Measurements from ENCODE around the gene HIVEP1. TPM values are rescaled to one million over a fixed set of nuclear protein-coding genes. Genes with fewer than 3 reads are reported as not detected.

The HIVEP1 gene
- polyA plus RNA-seq, 3 donors: 1.7 to 8.7 (median 2.7) TPM

DNA sequence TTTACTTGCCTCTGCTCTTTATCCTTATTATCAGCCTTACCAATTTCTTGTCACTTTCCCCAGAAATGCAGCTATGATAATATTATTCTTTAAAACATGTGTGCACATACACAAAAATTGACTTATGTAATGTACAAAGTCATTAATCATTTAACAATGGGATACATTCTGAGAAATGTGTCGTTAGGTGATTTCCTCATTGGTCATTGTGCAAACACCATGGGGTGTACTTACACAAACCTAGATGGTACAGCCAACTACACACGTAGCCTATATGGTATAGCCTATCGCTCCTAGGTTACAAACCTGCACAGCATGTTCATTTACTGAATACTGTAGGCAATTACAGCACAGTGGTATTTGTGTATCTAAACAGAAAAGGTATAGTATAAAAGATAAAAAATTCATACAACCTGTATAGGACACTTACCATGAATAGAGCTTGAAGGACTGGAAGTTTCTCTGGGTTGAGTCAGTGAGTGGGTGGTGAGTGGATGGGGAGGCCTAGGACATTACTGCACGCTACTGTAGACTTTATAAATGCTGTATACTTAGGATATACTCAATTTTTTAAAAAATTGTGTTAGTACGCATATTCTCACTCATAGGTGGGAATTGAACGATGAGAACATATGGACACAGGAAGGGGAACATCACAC is 56.9 kb downstream of the HIVEP1 start:
- Mint-ChIP-seq H3K4me1 (peaks cover 18% of the 10 kb centered on the region), H3K9me3 (no peaks in the 10 kb centered on the region), H3K36me3 (peaks cover 3% of the 10 kb centered on the region in 2 donors), H3K27ac (no peak overlapping the region), H3K27me3 (ENCODE audit: low read depth in 3 of 3) (no peaks in the 10 kb centered on the region), H3K4me3 (no peak overlapping the region)
- Histone ChIP-seq H2AFZ (ENCODE audit: insufficient read depth, low read depth, low read length, poor library complexity, severe bottlenecking) (no peak overlapping the region), H3K27me3 (ENCODE audit: control insufficient read depth in 2 of 2, insufficient read depth in 2 of 2, low read length in 2 of 2) (no peaks in the 10 kb centered on the region), H3K79me2 (ENCODE audit: insufficient read depth, low read length) (peaks cover 4% of the 10 kb centered on the region), H3K9me3 (replicated peaks in 1 of 2; ENCODE audit: control insufficient read depth in 1 of 2, insufficient read depth in 1 of 2, low read length in 2 of 2) (no peaks in the 10 kb centered on the region), H4K20me1 (ENCODE audit: insufficient read depth, low read length) (no peaks in the 10 kb centered on the region), H3K4me3 (replicated peaks in 1 of 3; ENCODE audit: low read depth in 2 of 3, low read length in 3 of 3) (no peak overlapping the region), H3K4me1 (ENCODE audit: control insufficient read depth in 1 of 2, insufficient read depth in 2 of 2, low read length in 2 of 2) (no peaks in the 10 kb centered on the region), H3K9ac (ENCODE audit: insufficient read depth, low read length, poor library complexity, severe bottlenecking) (no peak overlapping the region), H3K36me3 (replicated peaks in 1 of 2; ENCODE audit: control insufficient read depth in 1 of 2, insufficient read depth in 2 of 2, low read length in 2 of 2) (no peaks in the 10 kb centered on the region), H3K4me2 (replicated peaks; ENCODE audit: extremely low read depth, low read length, poor library complexity, severe bottlenecking) (no peak overlapping the region), H3K27ac (ENCODE audit: low read depth in 1 of 2, low read length in 2 of 2) (no peak overlapping the region)
- DNase-seq: peak in 2 of 3 donors; percentile 12 to 47
- WGBS (ENCODE audit: insufficient coverage): no CpG with 5 or more reads among the region's 6 CpGs
- intact Hi-C loops (cut with micrococcal nuclease): no loop called here
- TF ChIP-seq, protein P1, sequence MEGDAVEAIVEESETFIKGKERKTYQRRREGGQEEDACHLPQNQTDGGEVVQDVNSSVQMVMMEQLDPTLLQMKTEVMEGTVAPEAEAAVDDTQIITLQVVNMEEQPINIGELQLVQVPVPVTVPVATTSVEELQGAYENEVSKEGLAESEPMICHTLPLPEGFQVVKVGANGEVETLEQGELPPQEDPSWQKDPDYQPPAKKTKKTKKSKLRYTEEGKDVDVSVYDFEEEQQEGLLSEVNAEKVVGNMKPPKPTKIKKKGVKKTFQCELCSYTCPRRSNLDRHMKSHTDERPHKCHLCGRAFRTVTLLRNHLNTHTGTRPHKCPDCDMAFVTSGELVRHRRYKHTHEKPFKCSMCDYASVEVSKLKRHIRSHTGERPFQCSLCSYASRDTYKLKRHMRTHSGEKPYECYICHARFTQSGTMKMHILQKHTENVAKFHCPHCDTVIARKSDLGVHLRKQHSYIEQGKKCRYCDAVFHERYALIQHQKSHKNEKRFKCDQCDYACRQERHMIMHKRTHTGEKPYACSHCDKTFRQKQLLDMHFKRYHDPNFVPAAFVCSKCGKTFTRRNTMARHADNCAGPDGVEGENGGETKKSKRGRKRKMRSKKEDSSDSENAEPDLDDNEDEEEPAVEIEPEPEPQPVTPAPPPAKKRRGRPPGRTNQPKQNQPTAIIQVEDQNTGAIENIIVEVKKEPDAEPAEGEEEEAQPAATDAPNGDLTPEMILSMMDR (IDR thresholded peaks at IDR 0.05): no peak

DNA sequence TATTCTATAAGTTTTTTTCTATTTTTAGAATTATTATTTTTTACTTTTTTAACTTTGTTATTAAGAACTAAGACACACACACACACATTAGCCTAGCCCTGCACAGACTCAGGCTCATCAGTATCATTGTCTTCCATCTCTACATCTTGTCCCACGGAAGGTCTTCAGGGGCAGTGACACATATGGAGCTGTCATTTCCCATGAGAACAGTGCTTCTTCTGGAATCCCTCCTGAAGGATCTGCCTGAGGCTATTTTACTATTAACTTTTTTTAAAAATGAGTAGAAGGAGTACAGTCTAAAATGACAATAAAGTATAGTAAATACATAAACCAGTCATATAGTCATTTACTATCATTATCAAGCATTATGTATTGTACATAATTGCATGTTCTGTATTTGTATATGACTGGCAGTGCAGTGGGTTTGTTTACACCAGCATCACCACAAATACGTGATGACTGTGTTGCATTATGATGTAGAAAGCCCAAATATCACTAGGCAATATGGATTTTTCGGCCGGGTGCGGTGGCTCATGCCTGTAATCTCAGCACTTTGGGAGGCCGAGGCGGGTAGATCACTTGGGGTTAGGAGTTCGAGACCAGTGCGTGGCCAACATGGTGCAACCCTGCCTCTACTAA is 57.9 kb downstream of the HIVEP1 start:
- TF ChIP-seq, protein P1 (IDR thresholded peaks at IDR 0.05): no peak
- no peak overlapping the region for H3K4me3 ChIP-seq (replicated peaks in 1 of 3; ENCODE audit: low read depth in 2 of 3, low read length in 3 of 3)
- H3K36me3 ChIP-seq (replicated peaks in 1 of 2; ENCODE audit: control insufficient read depth in 1 of 2, insufficient read depth in 2 of 2, low read length in 2 of 2): no peaks in the 10 kb centered on the region
- H3K4me2 ChIP-seq (replicated peaks; ENCODE audit: extremely low read depth, low read length, poor library complexity, severe bottlenecking): no peak overlapping the region
- H2AFZ ChIP-seq (ENCODE audit: insufficient read depth, low read depth, low read length, poor library complexity, severe bottlenecking): no peak overlapping the region
- peaks cover 4% of the 10 kb centered on the region for H3K79me2 ChIP-seq (ENCODE audit: insufficient read depth, low read length)
- no peak overlapping the region for H3K9ac ChIP-seq (ENCODE audit: insufficient read depth, low read length, poor library complexity, severe bottlenecking)
- H3K27me3 ChIP-seq (ENCODE audit: control insufficient read depth in 2 of 2, insufficient read depth in 2 of 2, low read length in 2 of 2): no peaks in the 10 kb centered on the region
- intact Hi-C loops (cut with micrococcal nuclease): no loop called here
- no peaks in the 10 kb centered on the region for H3K9me3 ChIP-seq (replicated peaks in 1 of 2; ENCODE audit: control insufficient read depth in 1 of 2, insufficient read depth in 1 of 2, low read length in 2 of 2)
- whole genome bisulfite sequencing (ENCODE audit: insufficient coverage): 93% methylated on average over 3 of the region's 9 CpGs
- H3K4me3 Mint-ChIP-seq: no peak overlapping the region
- H3K27ac Mint-ChIP-seq: peak overlapping the region in 1 of 7 donors; percentile 66
- no peaks in the 10 kb centered on the region for H3K27me3 Mint-ChIP-seq (ENCODE audit: low read depth in 3 of 3)
- H3K4me1 Mint-ChIP-seq: peaks cover 16% of the 10 kb centered on the region
- H3K27ac ChIP-seq (ENCODE audit: low read depth in 1 of 2, low read length in 2 of 2): no peak overlapping the region
- H3K4me1 ChIP-seq (ENCODE audit: control insufficient read depth in 1 of 2, insufficient read depth in 2 of 2, low read length in 2 of 2): no peaks in the 10 kb centered on the region
- no peaks in the 10 kb centered on the region for H3K9me3 Mint-ChIP-seq
- no peaks in the 10 kb centered on the region for H4K20me1 ChIP-seq (ENCODE audit: insufficient read depth, low read length)
- peaks cover 3% of the 10 kb centered on the region in 2 donors for H3K36me3 Mint-ChIP-seq
- no peak for DNase-seq
